BJ (cell line): ENCODE data around the gene TMOD2. TPM values are rescaled to one million over a fixed set of nuclear protein-coding genes. Genes with fewer than 3 reads are reported as not detected.

Experiments used
- CTCF ChIA-PET: fragments of 350-600 bp; formaldehyde crosslinking; extraction: SDS; loops from one replicate; lab custom pipeline; 2021; ENCODE audit warnings: antibody characterized with exemption, inconsistent platforms; lab: Yijun Ruan, JAX
- POLR2A ChIA-PET: fragments of 300-600 bp; sonication (Branson Sonifier 250); formaldehyde crosslinking; extraction: SDS; loops from one replicate; lab custom pipeline; 2021; ENCODE audit warnings: antibody characterized with exemption; lab: Charles Lee
- DNase-seq: peaks from one replicate; pipeline ENCODE4 v3.0.0-alpha.2; 2011; ENCODE audit warnings: low read depth
- H3K27me3 ChIP-seq: 2 replicates; pipeline ENCODE4 v1.6.0; 2011; ENCODE audit warnings: low read length; ENCODE audit not compliant: control insufficient read depth, insufficient read depth
- H3K36me3 ChIP-seq: 2 replicates; pipeline ENCODE4 v1.5.1; 2011; ENCODE audit warnings: low read length; ENCODE audit not compliant: control insufficient read depth, insufficient read depth
- H3K4me3 ChIP-seq: 2 replicates; pipeline ENCODE4 v1.5.1; 2011; ENCODE audit warnings: low read depth, mild to moderate bottlenecking, control low read depth, low read length
- CTCF ChIP-seq: IDR thresholded peaks from 2 replicates; pipeline ENCODE4 v1.5.1; 2011; ENCODE audit warnings: low read depth, mild to moderate bottlenecking, control low read depth, inconsistent platforms, low read length, moderate library complexity; ENCODE audit not compliant: insufficient read depth
- polyA plus RNA-seq: library from polyadenylated mRNA; depleted of rRNA; stranded (reverse); fragments of >200 nt; gene quantifications from 2 replicates; pipeline ENCODE4 v1.2.3, GENCODE V29; 2011

The TMOD2 gene
- polyA plus RNA-seq, 1 experiment: 1.1 TPM

GRCh38 chr15:51720201-51720995 is 31.0 kb upstream of the TMOD2 start:
- POLR2A ChIA-PET: no interaction called here
- CTCF ChIA-PET: interaction anchor here (0.7 to 1.3 kb wide), 2 partner anchors 56 kb away, joined by 3 to 4 read pairs; no protein-coding TSS in a partner anchor

GRCh38 chr15:51721199-51721960 is 30.0 kb upstream of the TMOD2 start:
- no peak overlapping the region for H3K4me3 ChIP-seq
- DNase-seq: no peak
- POLR2A ChIA-PET: no interaction called here
- TF ChIP-seq CTCF: no peak
- H3K27me3 ChIP-seq: no peaks in the 10 kb centered on the region
- CTCF ChIA-PET: interaction anchor here (0.6 to 1.3 kb wide), 2 partner anchors 55 to 72 kb away, joined by 3 to 4 read pairs; no protein-coding TSS in a partner anchor
- H3K36me3 ChIP-seq: no peaks in the 10 kb centered on the region

More at GRCh38 chr15:51720201-51720995, 31.0 kb upstream of the TMOD2 start:
- TF ChIP-seq CTCF: no peak
- no peak for DNase-seq
- no peaks in the 10 kb centered on the region for H3K27me3 ChIP-seq
- no peaks in the 10 kb centered on the region for H3K36me3 ChIP-seq
- no peak overlapping the region for H3K4me3 ChIP-seq

GRCh38 chr15:51724199-51724598 is 27.2 kb upstream of the TMOD2 start:
- H3K36me3 ChIP-seq: no peaks in the 10 kb centered on the region
- H3K4me3 ChIP-seq: no peak overlapping the region
- DNase-seq: no peak
- ChIA-PET CTCF (no interaction called here), POLR2A (no interaction called here)
- H3K27me3 ChIP-seq: no peaks in the 10 kb centered on the region
- TF ChIP-seq CTCF: no peak

- TF ChIP-seq CTCF: no peak
- Histone ChIP-seq H3K4me3 (no peak overlapping the region), H3K27me3 (no peaks in the 10 kb centered on the region), H3K36me3 (no peaks in the 10 kb centered on the region)
- no peak for DNase-seq
- CTCF ChIA-PET: interaction anchor here (0.9 kb wide), 1 partner anchor 56 kb away, joined by 4 read pairs; no protein-coding TSS in a partner anchor
- POLR2A ChIA-PET: no interaction called here
Measured at GRCh38 chr15:51724673-51725072, 26.7 kb upstream of the TMOD2 start.
